HAP-1 (cell line): ENCODE data around the gene FXYD7.
"Not testable (repeated sequence)": the region's sequence is repeated elsewhere in the genome, so short reads cannot be mapped to it uniquely, and the experiment has no call there.

Experiments used
- DNase-seq, 2 experiments: peaks; one replicate each; pipeline ENCODE4 v3.0.0-alpha.2; 2016 to 2020; ENCODE audit warnings: low spot score in 2 of 2
- H3K27me3 ChIP-seq: fragments of 250-450 bp; sonication (Bioruptor Pico); 2 replicates; pipeline ENCODE4 v1.5.1; 2020; ENCODE audit warnings: low read depth, mild to moderate bottlenecking, moderate library complexity
- H3K36me3 ChIP-seq: fragments of 250-450 bp; sonication (Bioruptor Pico); replicated peaks from 2 replicates; pipeline ENCODE4 v1.5.1; 2020; ENCODE audit warnings: mild to moderate bottlenecking
- H3K4me1 ChIP-seq: fragments of 250-450 bp; sonication (Bioruptor Pico); 2 replicates; pipeline ENCODE4 v1.5.1; 2020; ENCODE audit warnings: mild to moderate bottlenecking
- H3K4me3 ChIP-seq: fragments of 250-450 bp; sonication (Bioruptor Pico); 2 replicates; pipeline ENCODE4 v1.5.1; 2020; ENCODE audit warnings: mild to moderate bottlenecking, moderate library complexity
- H3K9me3 ChIP-seq: fragments of 250-450 bp; sonication (Bioruptor Pico); 2 replicates; pipeline ENCODE4 v1.5.1; 2020; ENCODE audit warnings: mild to moderate bottlenecking, moderate library complexity
- in situ Hi-C: fragments of 300-500 bp; cut with MboI; formaldehyde crosslinking; loops from 3 replicates; pipeline ENCODE4 v1.14.3; 2020; ENCODE audit warnings: low sequenced_read_pairs, inconsistent platforms, mixed read lengths

Gene FXYD7

GRCh38 chr19:35151273-35152065, 8.4 kb downstream of the FXYD7 start:
- no peaks in the 10 kb centered on the region; the same call in 1 of the 2 replicates for H3K36me3 ChIP-seq
- DNase-seq = no peak
- H3K4me1 ChIP-seq = peaks cover 18% of the 10 kb centered on the region
- no peaks in the 10 kb centered on the region for H3K9me3 ChIP-seq
- H3K27me3 ChIP-seq = no peaks in the 10 kb centered on the region
- no peak overlapping the region for H3K4me3 ChIP-seq
- in situ Hi-C loops = no loop called here

GRCh38 chr19:35153129-35153522, 10.1 kb downstream of the FXYD7 start:
- in situ Hi-C loops, H3K9me3 ChIP-seq, DNase-seq, H3K27me3 ChIP-seq, H3K4me3 ChIP-seq: not testable (repeated sequence)
- H3K4me1 ChIP-seq = peaks cover 18% of the 10 kb centered on the region
- peaks cover 13% of the 10 kb centered on the region for H3K36me3 ChIP-seq

DNA sequence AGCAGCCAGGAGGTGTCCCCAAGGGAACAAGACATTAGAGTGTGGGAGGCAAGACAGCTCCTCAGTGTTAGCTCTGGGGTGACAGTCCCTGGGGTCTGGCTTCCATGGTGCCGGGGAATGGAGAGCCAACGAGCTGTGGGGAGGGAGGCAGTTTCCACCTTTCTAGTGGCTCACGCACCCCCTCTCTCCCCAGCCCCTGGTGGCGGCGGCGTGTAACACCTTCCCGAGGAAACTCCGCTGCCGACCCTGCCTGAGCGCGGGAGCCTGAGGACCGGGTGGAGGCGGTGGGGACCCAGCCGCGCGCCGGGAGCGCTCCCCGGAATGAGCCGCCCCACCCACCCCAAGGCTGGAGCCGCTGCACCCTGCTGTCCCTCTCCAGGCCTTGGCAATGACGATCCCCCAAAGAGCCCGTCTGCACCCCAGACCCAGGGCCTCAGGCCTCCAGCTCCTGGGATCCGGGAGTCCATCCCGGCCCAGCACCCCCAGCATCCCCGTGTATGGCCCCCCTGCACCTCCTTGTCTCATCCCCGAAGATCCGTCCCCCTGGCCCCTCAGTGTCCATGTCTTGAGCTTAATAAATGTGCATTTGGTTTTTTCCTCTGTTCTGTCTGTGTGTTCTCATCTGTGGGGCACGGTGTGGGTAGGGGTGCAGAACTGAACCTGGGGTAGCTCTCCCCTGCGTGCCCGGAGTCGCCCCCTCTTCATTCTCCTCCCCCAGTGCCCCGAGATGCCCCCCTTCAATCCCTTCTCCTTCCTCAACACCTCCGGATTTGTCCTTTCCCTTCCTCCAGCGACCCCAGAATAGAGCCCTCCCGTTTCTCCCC, 10.9 kb downstream of the FXYD7 start:
- Histone ChIP-seq H3K27me3 (no peaks in the 10 kb centered on the region), H3K36me3 (peaks cover 20% of the 10 kb centered on the region), H3K4me3 (peak overlapping the region; percentile 81), H3K4me1 (peaks cover 18% of the 10 kb centered on the region), H3K9me3 (no peaks in the 10 kb centered on the region)
- DNase-seq = peak; percentile 59 to 85
- in situ Hi-C loops = no loop called here

- DNase-seq = peak; percentile 58 to 82
- no peaks in the 10 kb centered on the region for H3K9me3 ChIP-seq
- H3K36me3 ChIP-seq = peaks cover 27% of the 10 kb centered on the region
- H3K4me1 ChIP-seq = peaks cover 18% of the 10 kb centered on the region
- in situ Hi-C loops = no loop called here
- H3K4me3 ChIP-seq = peak within 1 kb of the TSS; percentile 81
- H3K27me3 ChIP-seq = no peaks in the 10 kb centered on the region
Measured at GRCh38 chr19:35154525-35155406, 11.7 kb downstream of the FXYD7 start, which contains the start of gene FXYD5. TSS of gene FXYD5 (plus strand) at chr19:35154735. CDS start at chr19:35155551, 816 bp downstream.

DNA sequence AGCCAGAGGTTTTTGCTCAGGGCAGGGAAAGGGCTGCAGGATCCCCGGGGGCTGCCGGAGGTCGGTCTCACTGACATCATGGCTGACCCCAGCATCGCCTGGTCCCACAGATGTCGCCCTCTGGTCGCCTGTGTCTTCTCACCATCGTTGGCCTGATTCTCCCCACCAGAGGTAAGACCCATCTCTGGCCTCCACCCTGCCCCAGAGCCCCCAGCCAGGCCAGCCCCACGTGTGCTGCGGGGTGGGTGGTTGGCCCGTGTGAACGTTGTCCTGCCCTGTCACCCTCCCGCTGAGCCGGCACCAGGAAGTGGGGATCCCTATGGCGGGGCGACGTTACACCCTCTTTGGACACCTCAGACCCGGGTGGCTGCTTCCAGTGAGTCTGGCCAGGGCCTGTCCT, 12.4 kb downstream of the FXYD7 start:
- Histone ChIP-seq H3K36me3 (peaks cover 34% of the 10 kb centered on the region), H3K27me3 (no peaks in the 10 kb centered on the region), H3K4me3 (peak overlapping the region; percentile 81), H3K9me3 (no peaks in the 10 kb centered on the region), H3K4me1 (peaks cover 18% of the 10 kb centered on the region)
- no peak for DNase-seq
- in situ Hi-C loops = no loop called here

DNA sequence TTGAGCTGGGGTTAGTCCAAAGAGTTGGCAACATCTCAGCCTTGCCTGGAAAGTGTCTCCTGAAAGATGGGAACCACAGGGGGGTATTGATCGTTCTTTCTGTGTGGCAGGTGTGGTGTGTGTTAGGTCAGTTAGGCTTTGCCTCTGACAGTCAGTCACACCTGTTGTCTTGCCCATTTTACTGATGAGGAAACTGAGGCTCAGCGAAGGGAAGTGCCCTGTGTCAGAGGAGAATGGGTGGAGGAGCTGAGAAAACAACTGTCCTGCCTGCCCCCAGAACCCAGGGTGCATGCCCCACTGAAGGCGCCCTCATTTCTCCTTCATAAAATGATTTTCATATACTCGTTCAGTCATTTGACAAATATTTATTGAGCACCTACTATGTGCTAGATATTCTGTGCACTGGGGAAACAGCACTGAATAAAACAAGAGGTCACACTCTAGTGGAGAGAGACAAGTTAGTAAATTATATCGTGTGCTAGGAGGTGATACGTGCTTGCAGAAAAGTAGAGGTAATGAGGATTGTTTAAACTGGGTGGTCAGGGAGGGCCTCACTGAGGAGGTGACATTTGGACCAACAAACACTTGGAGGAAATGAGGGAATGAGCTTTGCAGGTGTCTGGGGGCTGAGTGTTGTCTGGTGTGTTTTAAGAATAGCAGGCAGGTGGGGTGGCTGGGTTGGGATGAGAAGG, 13.1 kb downstream of the FXYD7 start:
- DNase-seq = no peak
- H3K9me3 ChIP-seq = no peaks in the 10 kb centered on the region
- no peaks in the 10 kb centered on the region for H3K27me3 ChIP-seq
- peak overlapping the region; percentile 81 for H3K4me3 ChIP-seq
- in situ Hi-C loops = no loop called here
- peaks cover 39% of the 10 kb centered on the region for H3K36me3 ChIP-seq
- peaks cover 18% of the 10 kb centered on the region for H3K4me1 ChIP-seq

- peaks cover 18% of the 10 kb centered on the region for H3K4me1 ChIP-seq
- peaks cover 44% of the 10 kb centered on the region for H3K36me3 ChIP-seq
- H3K9me3 ChIP-seq = no peaks in the 10 kb centered on the region
- H3K27me3 ChIP-seq = no peaks in the 10 kb centered on the region
- DNase-seq = no peak
- in situ Hi-C loops = no loop called here
- H3K4me3 ChIP-seq = no peak overlapping the region
Measured at GRCh38 chr19:35156673-35157014, 13.6 kb downstream of the FXYD7 start.

DNA sequence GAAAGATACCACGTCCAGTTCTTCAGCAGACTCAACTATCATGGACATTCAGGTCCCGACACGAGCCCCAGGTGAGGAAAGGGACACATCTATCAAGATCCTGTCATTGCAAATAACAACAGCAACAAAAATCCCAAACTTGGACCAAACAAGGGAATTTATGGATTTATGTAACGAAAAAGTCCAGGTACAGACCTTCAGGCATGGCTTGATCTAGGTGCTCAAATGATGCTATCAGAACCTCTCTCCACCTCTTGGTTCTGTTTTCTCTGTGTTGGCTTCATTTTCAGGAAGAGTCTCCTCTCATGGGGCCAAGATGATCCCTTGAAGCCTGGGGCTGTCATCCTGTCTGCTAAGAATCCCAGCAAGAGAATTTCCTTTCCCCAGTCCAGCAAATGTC, 14.4 kb downstream of the FXYD7 start:
- Histone ChIP-seq H3K27me3 (no peaks in the 10 kb centered on the region), H3K4me1 (peaks cover 18% of the 10 kb centered on the region), H3K9me3 (no peaks in the 10 kb centered on the region), H3K4me3 (no peak overlapping the region), H3K36me3 (peaks cover 52% of the 10 kb centered on the region)
- in situ Hi-C loops = no loop called here
- no peak for DNase-seq

GRCh38 chr19:35159606-35160005, 16.6 kb downstream of the FXYD7 start:
- Histone ChIP-seq H3K4me3 (no peak overlapping the region), H3K4me1 (0 out of 2 replicates have a peak, but pooled peaks cover 3% of the 10 kb centered on the region), H3K36me3 (peaks cover 71% of the 10 kb centered on the region), H3K27me3 (no peaks in the 10 kb centered on the region), H3K9me3 (no peaks in the 10 kb centered on the region)
- in situ Hi-C loops = loop anchor here (5.0 kb wide), 1 partner anchor 88 kb away; the partner anchor contains the start of gene LSR
- no peak for DNase-seq

DNA sequence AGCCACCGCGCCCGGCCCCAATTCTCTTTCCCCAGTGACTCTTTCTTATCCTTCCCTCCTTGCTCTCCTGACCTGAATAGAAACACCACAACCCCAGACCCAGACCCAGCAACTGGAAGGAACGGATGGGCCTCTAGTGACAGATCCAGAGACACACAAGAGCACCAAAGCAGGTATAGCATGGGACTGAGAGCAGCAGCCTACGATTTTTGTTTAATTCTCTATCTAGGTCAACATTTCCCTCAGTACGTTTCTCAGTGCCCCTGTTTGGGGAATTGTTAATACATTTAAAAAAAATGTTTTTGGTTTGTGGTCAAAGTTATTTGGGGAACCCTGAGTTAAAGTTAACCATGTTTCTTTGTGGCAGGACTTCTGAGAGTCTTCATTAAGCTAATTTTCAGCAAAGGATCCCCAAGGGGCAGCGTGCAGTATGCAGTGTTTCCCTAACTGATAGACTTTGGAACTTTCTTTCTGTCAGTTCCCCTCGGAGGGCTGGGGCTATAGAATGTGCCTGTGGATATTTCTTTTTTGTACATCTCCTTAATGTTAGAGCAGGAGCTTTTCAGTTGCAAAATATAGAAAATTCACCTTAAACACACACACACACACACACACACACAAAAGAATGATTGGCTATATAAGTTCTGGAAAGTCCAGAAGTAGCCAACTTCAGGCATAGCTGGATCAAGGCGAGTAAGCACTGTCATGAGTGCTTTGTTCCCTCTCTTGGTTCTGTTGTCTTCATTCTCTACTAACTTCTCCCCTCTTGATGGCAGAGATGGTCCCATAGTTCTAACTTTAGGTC, 17.8 kb downstream of the FXYD7 start:
- no peak for DNase-seq
- H3K9me3 ChIP-seq = no peaks in the 10 kb centered on the region
- H3K36me3 ChIP-seq = peaks cover 77% of the 10 kb centered on the region
- in situ Hi-C loops = loop anchor here (5.0 kb wide), 1 partner anchor 86 kb away; the partner anchor contains the start of gene LSR
- H3K27me3 ChIP-seq = no peaks in the 10 kb centered on the region
- H3K4me3 ChIP-seq = no peak overlapping the region
- H3K4me1 ChIP-seq = 0 out of 2 replicates have a peak, but pooled peaks cover 3% of the 10 kb centered on the region

GRCh38 chr19:35161434-35161743, 18.3 kb downstream of the FXYD7 start:
- Histone ChIP-seq H3K36me3 (peaks cover 83% of the 10 kb centered on the region), H3K4me1 (no peaks in the 10 kb centered on the region), H3K27me3 (no peaks in the 10 kb centered on the region), H3K9me3 (no peaks in the 10 kb centered on the region), H3K4me3 (no peak overlapping the region)
- DNase-seq = no peak
- in situ Hi-C loops = loop anchor here (5.0 kb wide), 1 partner anchor 86 kb away; the partner anchor contains the start of gene LSR
